Measurements from ENCODE around the gene HOXA11. TPM values are rescaled to one million over a fixed set of nuclear protein-coding genes. Genes with fewer than 3 reads are reported as not detected.

The HOXA11 gene
- total RNA-seq, 1 experiment from 2014 or later, result not detected

DNA sequence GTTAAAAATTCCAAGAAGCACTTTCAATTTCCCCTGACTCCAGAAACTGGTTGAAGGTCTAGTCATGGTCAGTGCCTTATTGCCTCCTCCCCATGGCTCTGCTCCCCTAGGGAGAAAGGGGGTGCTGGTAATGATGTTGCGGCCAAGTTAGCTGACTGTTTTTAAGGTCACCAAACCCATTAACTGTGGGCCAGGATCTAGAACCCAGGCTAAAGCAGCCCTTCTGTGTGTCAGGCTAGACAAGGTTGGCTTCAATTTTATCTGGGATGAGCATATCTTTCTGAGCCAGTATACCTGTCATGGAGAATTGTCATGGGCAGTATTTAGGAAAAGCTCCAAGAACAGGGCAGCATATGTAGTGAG, 26.0 kb upstream of the HOXA11 start:
- H3K27ac Mint-ChIP-seq, result no peak overlapping the region
- Histone ChIP-seq H4K91ac (ENCODE audit: insufficient read length, low read depth, low read length) (no peak overlapping the region), H3K27me3 (ENCODE audit: insufficient read depth, low read length) (peaks cover 100% of the 10 kb centered on the region), H3K79me2 (ENCODE audit: insufficient read depth, low read length) (no peaks in the 10 kb centered on the region), H2BK12ac (ENCODE audit: insufficient read length, low read depth, low read length) (no peak overlapping the region), H3K9me3 (ENCODE audit: control insufficient read depth, low read depth, low read length) (no peaks in the 10 kb centered on the region), H3K4me2 (ENCODE audit: insufficient read depth, insufficient read length, low read length) (no peak overlapping the region), H3K18ac (ENCODE audit: insufficient read length, low read depth, low read length) (no peak overlapping the region), H2AFZ (ENCODE audit: low read length) (no peak overlapping the region), H3K14ac (ENCODE audit: insufficient read depth, low read length) (no peak overlapping the region), H3K23me2 (ENCODE audit: insufficient read length, low read depth, low read length, poor library complexity, severe bottlenecking) (peaks cover 8% of the 10 kb centered on the region), H2AK5ac (ENCODE audit: insufficient read length, low read length) (no peak overlapping the region), H3K4ac (ENCODE audit: low read depth, low read length) (no peak overlapping the region), H2BK20ac (ENCODE audit: low read depth, low read length, poor library complexity, severe bottlenecking) (no peak overlapping the region), H3K23ac (ENCODE audit: insufficient read length, low read depth, low read length) (no peak overlapping the region), H4K5ac (ENCODE audit: insufficient read length, low read depth, low read length) (no peak overlapping the region), H4K20me1 (ENCODE audit: control insufficient read depth, insufficient read depth, insufficient read length) (no peaks in the 10 kb centered on the region), H3T11ph (ENCODE audit: low read length) (no peak overlapping the region), H3K56ac (ENCODE audit: insufficient read length, low read depth, low read length) (no peak overlapping the region), H4K8ac (replicated peaks; ENCODE audit: insufficient read length, low read depth, low read length) (no peak overlapping the region), H3K9ac (ENCODE audit: extremely low read depth, insufficient read length, low read length) (no peak overlapping the region), H3K4me1 (ENCODE audit: insufficient read depth, low read length) (no peaks in the 10 kb centered on the region), H3K27ac (ENCODE audit: insufficient read length, low read depth, low read length) (no peak overlapping the region), H2BK120ac (ENCODE audit: low read depth, low read length, poor library complexity, severe bottlenecking) (no peak overlapping the region), H2BK5ac (ENCODE audit: insufficient read length, low read length) (no peak overlapping the region), H3K79me1 (ENCODE audit: insufficient read depth, low read depth, low read length, poor library complexity, severe bottlenecking) (no peaks in the 10 kb centered on the region), H2BK15ac (ENCODE audit: low read depth, low read length) (no peak overlapping the region)
- H3K4me3 Mint-ChIP-seq, result no peak overlapping the region
- WGBS (ENCODE audit: extremely low coverage, insufficient read length, low lambda C conversion rate), result no CpG with 5 or more reads among the region's 1 CpG
- peaks cover 100% of the 10 kb centered on the region for H3K27me3 Mint-ChIP-seq (ENCODE audit: low read depth)
- H3K4me1 Mint-ChIP-seq, result peaks cover 16 to 25% of the 10 kb centered on the region in 2 experiments
- no peak for DNase-seq
- TF ChIP-seq, protein P1, sequence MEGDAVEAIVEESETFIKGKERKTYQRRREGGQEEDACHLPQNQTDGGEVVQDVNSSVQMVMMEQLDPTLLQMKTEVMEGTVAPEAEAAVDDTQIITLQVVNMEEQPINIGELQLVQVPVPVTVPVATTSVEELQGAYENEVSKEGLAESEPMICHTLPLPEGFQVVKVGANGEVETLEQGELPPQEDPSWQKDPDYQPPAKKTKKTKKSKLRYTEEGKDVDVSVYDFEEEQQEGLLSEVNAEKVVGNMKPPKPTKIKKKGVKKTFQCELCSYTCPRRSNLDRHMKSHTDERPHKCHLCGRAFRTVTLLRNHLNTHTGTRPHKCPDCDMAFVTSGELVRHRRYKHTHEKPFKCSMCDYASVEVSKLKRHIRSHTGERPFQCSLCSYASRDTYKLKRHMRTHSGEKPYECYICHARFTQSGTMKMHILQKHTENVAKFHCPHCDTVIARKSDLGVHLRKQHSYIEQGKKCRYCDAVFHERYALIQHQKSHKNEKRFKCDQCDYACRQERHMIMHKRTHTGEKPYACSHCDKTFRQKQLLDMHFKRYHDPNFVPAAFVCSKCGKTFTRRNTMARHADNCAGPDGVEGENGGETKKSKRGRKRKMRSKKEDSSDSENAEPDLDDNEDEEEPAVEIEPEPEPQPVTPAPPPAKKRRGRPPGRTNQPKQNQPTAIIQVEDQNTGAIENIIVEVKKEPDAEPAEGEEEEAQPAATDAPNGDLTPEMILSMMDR (conservative IDR thresholded peaks at IDR 0.05), result no peak
- no peaks in the 10 kb centered on the region for H3K36me3 Mint-ChIP-seq (ENCODE audit: insufficient read depth in 1 of 3, low read depth in 3 of 3)
- H3K9me3 Mint-ChIP-seq, result peaks cover 0 to 8% of the 10 kb centered on the region in 2 experiments; a peak in 2 of 5 replicates

Data from H9 (cell line).